Sigmoid colon (tissue), 4 donors: ENCODE data around the gene IGF2R.
"Not testable (repeated sequence)": the region's sequence is repeated elsewhere in the genome, so short reads cannot be mapped to it uniquely, and the experiment has no call there.

Experiments used
- POLR2A ChIP-seq, 2 donors: fragments of 450-650 bp; IDR thresholded peaks; one replicate each; pipeline ENCODE4 v1.6.1; 2016; ENCODE audit warnings: antibody characterized with exemption in 2 of 2, mild to moderate bottlenecking in 2 of 2, moderate library complexity in 2 of 2
- POLR2AphosphoS5 ChIP-seq, 4 donors: sonication (generic); formaldehyde crosslinking; IDR thresholded peaks; one replicate each; pipeline ENCODE4 v1.6.1; 2017; ENCODE audit warnings: antibody characterized with exemption in 4 of 4
- TF ChIP-seq, protein P1 (sequence below), 4 experiments: fragments of 450-650 bp in 3 of 4; fragments of 200-600 bp in 1 of 4; IDR thresholded peaks; one replicate each; pipeline ENCODE4 v1.5.1; 2016 to 2019; ENCODE audit warnings: antibody characterized with exemption in 4 of 4, mild to moderate bottlenecking in 3 of 4, moderate library complexity in 2 of 4

DNA sequence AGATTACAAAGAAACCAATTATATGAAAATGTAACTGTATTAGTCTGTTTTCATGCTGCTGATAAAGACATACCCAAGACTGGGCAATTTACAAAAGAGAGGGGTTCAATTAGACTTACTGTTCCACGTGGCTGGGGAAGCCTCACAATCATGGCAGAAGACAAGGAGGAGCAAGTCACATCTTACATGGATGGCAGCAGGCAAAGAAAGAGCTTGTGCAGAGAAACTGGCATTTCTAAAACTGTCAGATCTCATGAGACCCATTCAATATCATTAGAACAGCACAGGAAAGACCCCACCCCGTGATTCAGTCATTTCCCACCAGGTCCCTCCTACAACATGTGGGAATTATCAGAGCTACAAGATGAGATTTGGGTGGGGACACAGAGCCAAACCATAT lies 44.7 kb upstream of the IGF2R start:
- not testable (repeated sequence) for TF ChIP-seq POLR2A, POLR2AphosphoS5 (IDR thresholded peaks at IDR 0.05)
- TF ChIP-seq, protein P1, sequence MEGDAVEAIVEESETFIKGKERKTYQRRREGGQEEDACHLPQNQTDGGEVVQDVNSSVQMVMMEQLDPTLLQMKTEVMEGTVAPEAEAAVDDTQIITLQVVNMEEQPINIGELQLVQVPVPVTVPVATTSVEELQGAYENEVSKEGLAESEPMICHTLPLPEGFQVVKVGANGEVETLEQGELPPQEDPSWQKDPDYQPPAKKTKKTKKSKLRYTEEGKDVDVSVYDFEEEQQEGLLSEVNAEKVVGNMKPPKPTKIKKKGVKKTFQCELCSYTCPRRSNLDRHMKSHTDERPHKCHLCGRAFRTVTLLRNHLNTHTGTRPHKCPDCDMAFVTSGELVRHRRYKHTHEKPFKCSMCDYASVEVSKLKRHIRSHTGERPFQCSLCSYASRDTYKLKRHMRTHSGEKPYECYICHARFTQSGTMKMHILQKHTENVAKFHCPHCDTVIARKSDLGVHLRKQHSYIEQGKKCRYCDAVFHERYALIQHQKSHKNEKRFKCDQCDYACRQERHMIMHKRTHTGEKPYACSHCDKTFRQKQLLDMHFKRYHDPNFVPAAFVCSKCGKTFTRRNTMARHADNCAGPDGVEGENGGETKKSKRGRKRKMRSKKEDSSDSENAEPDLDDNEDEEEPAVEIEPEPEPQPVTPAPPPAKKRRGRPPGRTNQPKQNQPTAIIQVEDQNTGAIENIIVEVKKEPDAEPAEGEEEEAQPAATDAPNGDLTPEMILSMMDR (IDR thresholded peaks at IDR 0.05): not testable (repeated sequence)
